Progenitor cell of endocrine pancreas (in vitro differentiated cells): ENCODE measurements around the gene RPTOR. TPM values are rescaled to one million over a fixed set of nuclear protein-coding genes. Genes with fewer than 3 reads are reported as not detected.

Source experiments
- DNase-seq: peaks from one replicate; pipeline ENCODE4 v3.0.0; 2021; ENCODE audit warnings: low spot score; ENCODE audit not compliant: unreplicated experiment
- H3K27ac Mint-ChIP-seq: 2 replicates; pipeline ENCODE4 v1.8.0; 2021; ENCODE audit warnings: mild to moderate bottlenecking, moderate library complexity, mixed read lengths
- H3K27me3 Mint-ChIP-seq: 2 replicates; pipeline ENCODE4 v1.8.0; 2021; ENCODE audit warnings: mixed read lengths
- H3K36me3 Mint-ChIP-seq: 2 replicates; pipeline ENCODE4 v1.8.0; 2022; ENCODE audit warnings: mixed read lengths; ENCODE audit not compliant: insufficient read depth
- H3K4me1 Mint-ChIP-seq: 2 replicates; pipeline ENCODE4 v1.8.0; 2021; ENCODE audit warnings: low read depth, mixed read lengths
- H3K4me3 Mint-ChIP-seq: 2 replicates; pipeline ENCODE4 v1.8.0; 2021; ENCODE audit warnings: low read depth, mild to moderate bottlenecking, moderate library complexity, mixed read lengths
- H3K9me3 Mint-ChIP-seq: 2 replicates; pipeline ENCODE4 v1.8.0; 2021; ENCODE audit warnings: low read depth, mixed read lengths
- total RNA-seq: library from RNA; stranded (reverse); gene quantifications from 2 replicates; pipeline ENCODE4 v1.2.1, GENCODE V29; 2021
- TF ChIP-seq, protein P1 (sequence below): fragments of 200-600 bp; sonication (generic); IDR thresholded peaks from one replicate; pipeline ENCODE4 v1.5.0; 2021; ENCODE audit warnings: antibody characterized with exemption, mild to moderate bottlenecking; ENCODE audit not compliant: unreplicated experiment

RPTOR gene
- total RNA-seq, 1 donor from 2014 or later: 40.0 TPM

DNA sequence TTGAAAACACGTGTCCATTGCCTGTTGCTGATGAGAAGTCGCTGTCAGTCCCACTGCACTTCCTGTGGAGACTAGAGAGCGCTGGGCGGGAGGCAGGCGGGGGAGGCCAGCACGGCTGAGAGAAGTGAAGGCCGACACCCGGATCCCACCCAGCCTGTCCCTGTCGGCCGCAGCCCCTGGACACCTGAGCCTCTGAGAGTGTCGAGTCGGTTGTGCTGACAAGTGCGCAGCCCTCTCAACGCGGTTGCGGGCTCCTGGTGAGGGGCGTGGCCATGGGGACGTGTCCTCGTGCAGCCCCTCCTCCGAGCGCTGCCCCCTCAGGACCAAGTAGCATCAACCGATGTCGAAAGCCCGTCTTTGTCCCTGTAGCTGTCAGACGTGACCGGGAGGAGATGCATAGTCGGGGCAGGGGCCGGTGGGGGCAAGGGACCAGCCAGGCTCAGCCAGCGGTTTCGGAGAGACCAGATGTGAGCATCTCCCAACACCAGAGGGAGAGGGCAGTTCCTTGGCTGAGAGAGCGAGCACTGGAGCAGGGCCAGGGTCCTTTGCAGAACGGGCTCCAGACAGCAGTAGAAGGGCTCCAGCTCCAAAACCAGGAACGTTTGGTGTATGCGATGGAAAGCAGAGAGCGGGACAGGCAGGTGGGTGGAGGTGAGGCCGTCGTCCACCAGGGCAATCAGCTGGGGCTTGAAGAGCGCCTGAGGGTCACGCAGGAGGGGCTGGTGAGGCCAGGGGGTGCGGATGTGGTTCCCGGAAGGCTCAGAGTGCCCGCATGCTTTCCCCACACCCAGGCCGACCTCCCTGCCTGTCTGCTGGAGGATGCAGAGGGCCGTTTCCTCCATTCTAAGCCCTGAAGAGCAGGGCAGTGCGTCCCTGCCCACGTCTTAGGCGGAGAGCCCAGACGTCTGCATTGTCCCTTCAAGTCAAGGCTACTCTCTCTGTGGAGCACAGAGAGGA lies 403.7 kb downstream of the RPTOR start:
- TF ChIP-seq, protein P1, sequence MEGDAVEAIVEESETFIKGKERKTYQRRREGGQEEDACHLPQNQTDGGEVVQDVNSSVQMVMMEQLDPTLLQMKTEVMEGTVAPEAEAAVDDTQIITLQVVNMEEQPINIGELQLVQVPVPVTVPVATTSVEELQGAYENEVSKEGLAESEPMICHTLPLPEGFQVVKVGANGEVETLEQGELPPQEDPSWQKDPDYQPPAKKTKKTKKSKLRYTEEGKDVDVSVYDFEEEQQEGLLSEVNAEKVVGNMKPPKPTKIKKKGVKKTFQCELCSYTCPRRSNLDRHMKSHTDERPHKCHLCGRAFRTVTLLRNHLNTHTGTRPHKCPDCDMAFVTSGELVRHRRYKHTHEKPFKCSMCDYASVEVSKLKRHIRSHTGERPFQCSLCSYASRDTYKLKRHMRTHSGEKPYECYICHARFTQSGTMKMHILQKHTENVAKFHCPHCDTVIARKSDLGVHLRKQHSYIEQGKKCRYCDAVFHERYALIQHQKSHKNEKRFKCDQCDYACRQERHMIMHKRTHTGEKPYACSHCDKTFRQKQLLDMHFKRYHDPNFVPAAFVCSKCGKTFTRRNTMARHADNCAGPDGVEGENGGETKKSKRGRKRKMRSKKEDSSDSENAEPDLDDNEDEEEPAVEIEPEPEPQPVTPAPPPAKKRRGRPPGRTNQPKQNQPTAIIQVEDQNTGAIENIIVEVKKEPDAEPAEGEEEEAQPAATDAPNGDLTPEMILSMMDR: no peak
- Mint-ChIP-seq H3K36me3 (peaks cover 14% of the 10 kb centered on the region), H3K27ac (no peak overlapping the region), H3K4me1 (no peaks in the 10 kb centered on the region), H3K4me3 (no peak overlapping the region), H3K27me3 (no peaks in the 10 kb centered on the region), H3K9me3 (no peaks in the 10 kb centered on the region)
- DNase-seq: no peak

- H3K4me3 Mint-ChIP-seq: no peak overlapping the region
- H3K27ac Mint-ChIP-seq: no peak overlapping the region
- H3K36me3 Mint-ChIP-seq: peaks cover 14% of the 10 kb centered on the region
- no peaks in the 10 kb centered on the region for H3K27me3 Mint-ChIP-seq
- no peaks in the 10 kb centered on the region for H3K4me1 Mint-ChIP-seq
- TF ChIP-seq, protein P1: no peak
- DNase-seq: no peak
- no peaks in the 10 kb centered on the region for H3K9me3 Mint-ChIP-seq
These were observed 404.4 kb downstream of the RPTOR start for GRCh38 chr17:80948976-80949450.

GRCh38 chr17:80949451-80950421 lies 405.1 kb downstream of the RPTOR start:
- H3K4me3 Mint-ChIP-seq: no peak overlapping the region
- no peaks in the 10 kb centered on the region for H3K4me1 Mint-ChIP-seq
- DNase-seq: no peak
- TF ChIP-seq, protein P1: no peak
- H3K27me3 Mint-ChIP-seq: no peaks in the 10 kb centered on the region
- H3K27ac Mint-ChIP-seq: no peak overlapping the region
- no peaks in the 10 kb centered on the region for H3K9me3 Mint-ChIP-seq
- H3K36me3 Mint-ChIP-seq: peaks cover 15% of the 10 kb centered on the region

GRCh38 chr17:80950466-80951120 lies 406.0 kb downstream of the RPTOR start:
- TF ChIP-seq, protein P1: no peak
- H3K4me1 Mint-ChIP-seq: no peaks in the 10 kb centered on the region
- no peak overlapping the region for H3K4me3 Mint-ChIP-seq
- H3K27me3 Mint-ChIP-seq: no peaks in the 10 kb centered on the region
- no peak for DNase-seq
- H3K36me3 Mint-ChIP-seq: peaks cover 21% of the 10 kb centered on the region
- H3K27ac Mint-ChIP-seq: no peak overlapping the region
- no peaks in the 10 kb centered on the region for H3K9me3 Mint-ChIP-seq
